GM23338 (cell line): ENCODE data around the gene RBPJL.

Source experiments
- CTCF ChIP-seq, 2 experiments: fragments of 200-600 bp in 1 of 2; sonication (generic) in 1 of 2; conservative IDR thresholded peaks; 2 replicates each; pipeline versions ENCODE4 v1.5.1 to v1.6.1; 2016 to 2017; ENCODE audit warnings: antibody characterized with exemption in 2 of 2, low read depth in 2 of 2, mild to moderate bottlenecking in 2 of 2, moderate library complexity in 1 of 2
- EZH2 ChIP-seq: fragments of 200-600 bp; sonication (generic); IDR thresholded peaks from one replicate; pipeline ENCODE4 v1.8.0; 2017; ENCODE audit warnings: antibody characterized with exemption, mild to moderate bottlenecking, low read depth; ENCODE audit not compliant: unreplicated experiment
- POLR2AphosphoS5 ChIP-seq: IDR thresholded peaks from 2 replicates; pipeline ENCODE4 v1.6.1; 2016; ENCODE audit warnings: antibody characterized with exemption, low read depth

- TF ChIP-seq CTCF (conservative IDR thresholded peaks at IDR 0.05; ENCODE audit: low read depth in 2 of 2), result no peak
- TF ChIP-seq POLR2AphosphoS5, result no peak
- TF ChIP-seq EZH2, result no peak
Measured at GRCh38 chr20:45329497-45330319, 23.1 kb downstream of the RBPJL start.
